ENCODE results near the gene PTGS2. TPM values are rescaled to one million over a fixed set of nuclear protein-coding genes. Genes with fewer than 3 reads are reported as not detected.

The PTGS2 gene
- total RNA-seq, 1 experiment from 2014 or later, result 0.91 TPM

DNA sequence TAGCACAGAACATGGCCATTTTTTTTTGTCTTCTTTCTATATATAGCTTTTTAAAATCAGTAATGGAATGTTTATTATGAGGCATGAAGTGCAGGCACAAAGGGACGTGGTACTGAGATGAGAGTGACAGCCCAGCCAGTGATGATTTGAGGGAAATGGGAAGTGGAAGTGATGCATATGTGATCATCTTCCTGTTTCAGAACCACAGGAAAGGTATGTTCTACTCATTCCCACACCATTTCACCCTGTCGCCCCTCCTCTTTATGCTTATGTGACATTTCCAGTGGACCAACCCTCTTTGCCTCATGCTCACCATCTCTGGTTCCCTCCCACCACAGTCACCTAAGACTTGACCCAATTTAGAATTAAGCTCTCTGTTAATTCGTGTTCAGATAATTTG is 24.3 kb downstream of the PTGS2 start:
- H3K9me2 ChIP-seq (ENCODE audit: insufficient read depth), result no peaks in the 10 kb centered on the region
- H3K27ac ChIP-seq (ENCODE audit: low read depth, low read length), result no peak overlapping the region
- DNase-seq (ENCODE audit: low read depth, low spot score), result no peak
- no peaks in the 10 kb centered on the region for H3K27me3 ChIP-seq (ENCODE audit: insufficient read depth, low read length)
- no peak overlapping the region for H3K4me2 ChIP-seq (ENCODE audit: low read length)
- BruUV-seq (replicated peaks), result no TSS peak
- H3K9ac ChIP-seq (ENCODE audit: low read length), result no peak overlapping the region
- no peaks in the 10 kb centered on the region for H4K20me1 ChIP-seq (ENCODE audit: insufficient read depth)
- intact Hi-C loops (cut with micrococcal nuclease), result no loop called here
- RAD21 ChIA-PET (ENCODE audit: low non-redundant PET in 1 of 2, low total read pairs in 2 of 2, uncharacterized antibody in 2 of 2, unreplicated experiment in 2 of 2), result no interaction called here
- no peaks in the 10 kb centered on the region for H3K4me1 ChIP-seq (ENCODE audit: control insufficient read depth in 1 of 2, insufficient read depth in 2 of 2, low read length in 2 of 2)
- no peaks in the 10 kb centered on the region for H3K36me3 ChIP-seq (ENCODE audit: control insufficient read depth in 1 of 2, insufficient read depth in 2 of 2, low read length in 2 of 2)
- TF ChIP-seq EGR1 (IDR thresholded peaks at IDR 0.05; ENCODE audit: low read depth) (no peak), SIN3A (IDR thresholded peaks at IDR 0.05; ENCODE audit: low read depth) (no peak), SP1 (IDR thresholded peaks at IDR 0.05; ENCODE audit: low read depth) (no peak), CEBPB (IDR thresholded peaks at IDR 0.05; ENCODE audit: low read depth) (no peak), EZH2phosphoT487 (IDR thresholded peaks at IDR 0.05; ENCODE audit: borderline replicate concordance) (no peak), POLR2A (IDR thresholded peaks at IDR 0.05; ENCODE audit: borderline replicate concordance, extremely low read depth, insufficient read depth, insufficient read length) (no peak), JUND (IDR thresholded peaks at IDR 0.05) (no peak), SRF (IDR thresholded peaks at IDR 0.05; ENCODE audit: low read depth) (no peak), ZFX (IDR thresholded peaks at IDR 0.05) (no peak), YY1 (IDR thresholded peaks at IDR 0.05; ENCODE audit: extremely low read depth, insufficient replicate concordance, low read depth, low read length) (no peak), TCF7L2 (IDR thresholded peaks at IDR 0.05; ENCODE audit: borderline replicate concordance, extremely low read depth, insufficient read depth, insufficient read length) (no peak), RAD21 (IDR thresholded peaks at IDR 0.05; ENCODE audit: low read depth) (no peak), ZNF274 (IDR thresholded peaks at IDR 0.05; ENCODE audit: low read depth, low read length) (no peak), POLR2AphosphoS5 (IDR thresholded peaks at IDR 0.05; ENCODE audit: low read depth, low read length) (no peak), EZH2 (IDR thresholded peaks at IDR 0.05) (no peak)
- TF ChIP-seq, protein P1, sequence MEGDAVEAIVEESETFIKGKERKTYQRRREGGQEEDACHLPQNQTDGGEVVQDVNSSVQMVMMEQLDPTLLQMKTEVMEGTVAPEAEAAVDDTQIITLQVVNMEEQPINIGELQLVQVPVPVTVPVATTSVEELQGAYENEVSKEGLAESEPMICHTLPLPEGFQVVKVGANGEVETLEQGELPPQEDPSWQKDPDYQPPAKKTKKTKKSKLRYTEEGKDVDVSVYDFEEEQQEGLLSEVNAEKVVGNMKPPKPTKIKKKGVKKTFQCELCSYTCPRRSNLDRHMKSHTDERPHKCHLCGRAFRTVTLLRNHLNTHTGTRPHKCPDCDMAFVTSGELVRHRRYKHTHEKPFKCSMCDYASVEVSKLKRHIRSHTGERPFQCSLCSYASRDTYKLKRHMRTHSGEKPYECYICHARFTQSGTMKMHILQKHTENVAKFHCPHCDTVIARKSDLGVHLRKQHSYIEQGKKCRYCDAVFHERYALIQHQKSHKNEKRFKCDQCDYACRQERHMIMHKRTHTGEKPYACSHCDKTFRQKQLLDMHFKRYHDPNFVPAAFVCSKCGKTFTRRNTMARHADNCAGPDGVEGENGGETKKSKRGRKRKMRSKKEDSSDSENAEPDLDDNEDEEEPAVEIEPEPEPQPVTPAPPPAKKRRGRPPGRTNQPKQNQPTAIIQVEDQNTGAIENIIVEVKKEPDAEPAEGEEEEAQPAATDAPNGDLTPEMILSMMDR (IDR thresholded peaks at IDR 0.05 in 2 of 3, conservative IDR thresholded peaks at IDR 0.05 in 1 of 3; ENCODE audit: borderline replicate concordance in 1 of 3, insufficient read depth in 1 of 3, low read depth in 2 of 3, low read length in 2 of 3), result no peak
- TF ChIP-seq, protein P2, sequence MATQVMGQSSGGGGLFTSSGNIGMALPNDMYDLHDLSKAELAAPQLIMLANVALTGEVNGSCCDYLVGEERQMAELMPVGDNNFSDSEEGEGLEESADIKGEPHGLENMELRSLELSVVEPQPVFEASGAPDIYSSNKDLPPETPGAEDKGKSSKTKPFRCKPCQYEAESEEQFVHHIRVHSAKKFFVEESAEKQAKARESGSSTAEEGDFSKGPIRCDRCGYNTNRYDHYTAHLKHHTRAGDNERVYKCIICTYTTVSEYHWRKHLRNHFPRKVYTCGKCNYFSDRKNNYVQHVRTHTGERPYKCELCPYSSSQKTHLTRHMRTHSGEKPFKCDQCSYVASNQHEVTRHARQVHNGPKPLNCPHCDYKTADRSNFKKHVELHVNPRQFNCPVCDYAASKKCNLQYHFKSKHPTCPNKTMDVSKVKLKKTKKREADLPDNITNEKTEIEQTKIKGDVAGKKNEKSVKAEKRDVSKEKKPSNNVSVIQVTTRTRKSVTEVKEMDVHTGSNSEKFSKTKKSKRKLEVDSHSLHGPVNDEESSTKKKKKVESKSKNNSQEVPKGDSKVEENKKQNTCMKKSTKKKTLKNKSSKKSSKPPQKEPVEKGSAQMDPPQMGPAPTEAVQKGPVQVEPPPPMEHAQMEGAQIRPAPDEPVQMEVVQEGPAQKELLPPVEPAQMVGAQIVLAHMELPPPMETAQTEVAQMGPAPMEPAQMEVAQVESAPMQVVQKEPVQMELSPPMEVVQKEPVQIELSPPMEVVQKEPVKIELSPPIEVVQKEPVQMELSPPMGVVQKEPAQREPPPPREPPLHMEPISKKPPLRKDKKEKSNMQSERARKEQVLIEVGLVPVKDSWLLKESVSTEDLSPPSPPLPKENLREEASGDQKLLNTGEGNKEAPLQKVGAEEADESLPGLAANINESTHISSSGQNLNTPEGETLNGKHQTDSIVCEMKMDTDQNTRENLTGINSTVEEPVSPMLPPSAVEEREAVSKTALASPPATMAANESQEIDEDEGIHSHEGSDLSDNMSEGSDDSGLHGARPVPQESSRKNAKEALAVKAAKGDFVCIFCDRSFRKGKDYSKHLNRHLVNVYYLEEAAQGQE (IDR thresholded peaks at IDR 0.05; ENCODE audit: low read depth), result no peak
- TF ChIP-seq, protein P3, sequence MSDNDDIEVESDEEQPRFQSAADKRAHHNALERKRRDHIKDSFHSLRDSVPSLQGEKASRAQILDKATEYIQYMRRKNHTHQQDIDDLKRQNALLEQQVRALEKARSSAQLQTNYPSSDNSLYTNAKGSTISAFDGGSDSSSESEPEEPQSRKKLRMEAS (IDR thresholded peaks at IDR 0.05), result no peak
- TF ChIP-seq, protein P4, sequence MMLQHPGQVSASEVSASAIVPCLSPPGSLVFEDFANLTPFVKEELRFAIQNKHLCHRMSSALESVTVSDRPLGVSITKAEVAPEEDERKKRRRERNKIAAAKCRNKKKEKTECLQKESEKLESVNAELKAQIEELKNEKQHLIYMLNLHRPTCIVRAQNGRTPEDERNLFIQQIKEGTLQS (IDR thresholded peaks at IDR 0.05), result no peak
- no peak overlapping the region for H2AFZ ChIP-seq (ENCODE audit: low read depth, low read length, poor library complexity, severe bottlenecking)
- no peaks in the 10 kb centered on the region for H3K79me2 ChIP-seq (ENCODE audit: insufficient read depth, low read length)
- no peaks in the 10 kb centered on the region for H3K9me3 ChIP-seq (ENCODE audit: control insufficient read depth in 1 of 2, insufficient read depth in 1 of 2, low read depth in 1 of 2, low read length in 2 of 2)
- ATAC-seq, result no peak
- CTCF ChIA-PET, result no interaction called here
- POLR2A ChIA-PET, result no interaction called here
- no peak overlapping the region for H3K4me3 ChIP-seq (replicated peaks in 1 of 2; ENCODE audit: low read depth in 1 of 2, low read length in 2 of 2)

Measured in HCT116 (cell line).